DND-41 (cell line): ENCODE data around the gene NDUFA8.

Source experiments
- EZH2 ChIP-seq: IDR thresholded peaks from 3 replicates; pipeline ENCODE4 v1.6.1; 2012; ENCODE audit warnings: borderline replicate concordance, low read depth, mild to moderate bottlenecking, moderate library complexity, low read length, inconsistent platforms; ENCODE audit not compliant: severe bottlenecking
- TF ChIP-seq, protein P1 (sequence below): IDR thresholded peaks from 2 replicates; pipeline ENCODE4 v1.5.1; 2012; ENCODE audit warnings: borderline replicate concordance, low read length, moderate library complexity, mild to moderate bottlenecking; ENCODE audit not compliant: poor library complexity, severe bottlenecking; ENCODE audit errors: extremely low read depth

DNA sequence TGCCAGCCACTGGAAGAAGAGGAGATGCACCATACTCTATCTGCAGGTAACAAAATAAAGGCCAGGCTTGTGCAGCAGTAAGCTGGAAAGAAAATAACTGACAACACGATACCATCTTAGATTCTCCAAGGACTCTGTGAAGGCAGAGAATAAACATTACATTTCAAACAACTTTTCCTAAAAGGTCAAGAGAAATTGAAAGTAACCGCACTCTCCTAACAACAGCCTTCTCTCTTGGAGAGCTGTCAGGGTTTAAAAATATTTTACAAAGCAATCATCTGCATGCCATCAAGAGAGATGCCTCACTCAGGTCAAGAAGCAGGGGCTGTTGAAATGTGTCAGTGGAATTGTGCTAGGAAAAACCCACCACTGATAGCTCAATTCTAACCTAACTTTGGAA is 53.0 kb downstream of the NDUFA8 start:
- TF ChIP-seq, protein P1, sequence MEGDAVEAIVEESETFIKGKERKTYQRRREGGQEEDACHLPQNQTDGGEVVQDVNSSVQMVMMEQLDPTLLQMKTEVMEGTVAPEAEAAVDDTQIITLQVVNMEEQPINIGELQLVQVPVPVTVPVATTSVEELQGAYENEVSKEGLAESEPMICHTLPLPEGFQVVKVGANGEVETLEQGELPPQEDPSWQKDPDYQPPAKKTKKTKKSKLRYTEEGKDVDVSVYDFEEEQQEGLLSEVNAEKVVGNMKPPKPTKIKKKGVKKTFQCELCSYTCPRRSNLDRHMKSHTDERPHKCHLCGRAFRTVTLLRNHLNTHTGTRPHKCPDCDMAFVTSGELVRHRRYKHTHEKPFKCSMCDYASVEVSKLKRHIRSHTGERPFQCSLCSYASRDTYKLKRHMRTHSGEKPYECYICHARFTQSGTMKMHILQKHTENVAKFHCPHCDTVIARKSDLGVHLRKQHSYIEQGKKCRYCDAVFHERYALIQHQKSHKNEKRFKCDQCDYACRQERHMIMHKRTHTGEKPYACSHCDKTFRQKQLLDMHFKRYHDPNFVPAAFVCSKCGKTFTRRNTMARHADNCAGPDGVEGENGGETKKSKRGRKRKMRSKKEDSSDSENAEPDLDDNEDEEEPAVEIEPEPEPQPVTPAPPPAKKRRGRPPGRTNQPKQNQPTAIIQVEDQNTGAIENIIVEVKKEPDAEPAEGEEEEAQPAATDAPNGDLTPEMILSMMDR: no peak
- TF ChIP-seq EZH2: no peak
